HEK293 (cell line): Measurements from ENCODE around the gene RNU1-4.
"Not testable (repeated sequence)": the region's sequence is repeated elsewhere in the genome, so short reads cannot be mapped to it uniquely, and the experiment has no call there.

ENCODE experiments used
- BCL11B ChIP-seq: fragments of 450-650 bp; formaldehyde crosslinking; IDR thresholded peaks from 2 replicates; pipeline ENCODE4 v1.5.1; 2016; ENCODE audit warnings: low read depth, missing biosample characterization, missing genetic modification characterization
- CTCF ChIP-seq: fragments of 450-650 bp; formaldehyde crosslinking; IDR thresholded peaks from 2 replicates; pipeline ENCODE4 v1.5.1; 2016; ENCODE audit warnings: missing biosample characterization, missing genetic modification characterization
- KLF17 ChIP-seq: fragments of 450-650 bp; formaldehyde crosslinking; IDR thresholded peaks from 2 replicates; pipeline ENCODE4 v1.5.1; 2016; ENCODE audit warnings: missing biosample characterization, missing genetic modification characterization
- PBX3 ChIP-seq: sonication (generic); formaldehyde crosslinking; IDR thresholded peaks from 2 replicates; pipeline ENCODE4 v1.8.1; 2022; ENCODE audit warnings: mild to moderate bottlenecking, moderate library complexity, missing genetic modification reagents
- SCRT1 ChIP-seq: fragments of 450-650 bp; formaldehyde crosslinking; IDR thresholded peaks from 2 replicates; pipeline ENCODE4 v1.5.1; 2016; ENCODE audit warnings: missing biosample characterization, missing genetic modification characterization, borderline replicate concordance
- SP2 ChIP-seq: fragments of 450-650 bp; formaldehyde crosslinking; IDR thresholded peaks from 2 replicates; pipeline ENCODE4 v1.5.1; 2016; ENCODE audit warnings: missing biosample characterization, missing genetic modification characterization
- TCF7L2 ChIP-seq: IDR thresholded peaks from 2 replicates; pipeline ENCODE4 v1.6.1; 2011; ENCODE audit warnings: low read depth, mild to moderate bottlenecking, inconsistent platforms, low read length, moderate library complexity, borderline replicate concordance
- ZNF214 ChIP-seq: fragments of 450-650 bp; formaldehyde crosslinking; IDR thresholded peaks from 2 replicates; pipeline ENCODE4 v1.5.1; 2017; ENCODE audit warnings: missing biosample characterization, mild to moderate bottlenecking, missing genetic modification characterization, borderline replicate concordance
- ZNF391 ChIP-seq: fragments of 450-650 bp; formaldehyde crosslinking; IDR thresholded peaks from 2 replicates; pipeline ENCODE4 v1.5.1; 2016; ENCODE audit warnings: low read depth, missing biosample characterization, missing genetic modification characterization, borderline replicate concordance
- ZNF398 ChIP-seq: fragments of 450-650 bp; formaldehyde crosslinking; IDR thresholded peaks from 2 replicates; pipeline ENCODE4 v1.5.1; 2017; ENCODE audit warnings: missing biosample characterization, missing genetic modification characterization
- ZNF529 ChIP-seq: fragments of 450-650 bp; formaldehyde crosslinking; IDR thresholded peaks from 2 replicates; pipeline ENCODE4 v1.5.1; 2017; ENCODE audit warnings: missing genetic modification characterization, missing biosample characterization; ENCODE audit not compliant: insufficient replicate concordance
- ZNF561 ChIP-seq: fragments of 450-650 bp; IDR thresholded peaks from 2 replicates; pipeline ENCODE4 v1.5.1; 2018; ENCODE audit warnings: missing biosample characterization, missing genetic modification characterization, borderline replicate concordance
- ZNF76 ChIP-seq: fragments of 450-650 bp; formaldehyde crosslinking; IDR thresholded peaks from 2 replicates; pipeline ENCODE4; 2016; ENCODE audit warnings: low read depth, missing biosample characterization, missing genetic modification characterization, borderline replicate concordance

GRCh38 chr1:16759041-16759493, 18.8 kb downstream of the RNU1-4 start:
- TF ChIP-seq SP2; KLF17 (tag by site-specific recombination); PBX3 (CRISPR knock-in tag); BCL11B (tag by site-specific recombination); CTCF (tag by site-specific recombination); ZNF398 (tag by site-specific recombination); ZNF214 (tag by site-specific recombination); ZNF561 (tag by site-specific recombination); TCF7L2; ZNF76 (tag by site-specific recombination); ZNF391 (tag by site-specific recombination); ZNF529 (tag by site-specific recombination); SCRT1 (tag by site-specific recombination): not testable (repeated sequence)
